ENCODE results near the gene DPP4. TPM values are rescaled to one million over a fixed set of nuclear protein-coding genes. Genes with fewer than 3 reads are reported as not detected.

DPP4 gene
- polyA plus RNA-seq, 1 experiment, result 10.3 TPM

DNA sequence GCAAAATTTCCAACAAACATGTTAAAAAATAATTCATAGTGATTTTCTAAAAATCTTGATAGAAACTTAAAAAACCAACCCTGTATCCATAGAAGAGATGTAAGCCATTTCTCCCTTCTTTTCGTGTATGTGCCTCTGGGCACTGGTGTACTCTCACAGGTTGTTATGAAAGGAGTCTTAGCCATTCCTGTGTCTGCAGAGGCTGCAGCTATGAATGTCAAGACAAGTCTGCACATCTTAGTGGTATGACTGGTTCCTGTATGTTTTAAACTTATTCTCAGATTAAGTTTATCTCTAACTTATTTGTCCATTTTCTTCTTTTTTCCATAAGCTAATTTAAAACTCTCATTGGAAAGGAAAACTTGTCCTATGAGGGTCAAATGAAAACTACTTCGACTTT, 84.0 kb downstream of the DPP4 start:
- no peaks in the 10 kb centered on the region for H3K36me3 ChIP-seq (ENCODE audit: control insufficient read depth, insufficient read depth, low read length)
- ChIA-PET POLR2A (no interaction called here), CTCF (interaction anchor here (1.1 kb wide), 1 partner anchor 41 kb away, joined by 5 read pairs; no protein-coding TSS in a partner anchor)
- no peaks in the 10 kb centered on the region for H3K27me3 ChIP-seq (ENCODE audit: control insufficient read depth, insufficient read depth, low read length)
- DNase-seq (ENCODE audit: low read depth), result no peak
- TF ChIP-seq, protein P1, sequence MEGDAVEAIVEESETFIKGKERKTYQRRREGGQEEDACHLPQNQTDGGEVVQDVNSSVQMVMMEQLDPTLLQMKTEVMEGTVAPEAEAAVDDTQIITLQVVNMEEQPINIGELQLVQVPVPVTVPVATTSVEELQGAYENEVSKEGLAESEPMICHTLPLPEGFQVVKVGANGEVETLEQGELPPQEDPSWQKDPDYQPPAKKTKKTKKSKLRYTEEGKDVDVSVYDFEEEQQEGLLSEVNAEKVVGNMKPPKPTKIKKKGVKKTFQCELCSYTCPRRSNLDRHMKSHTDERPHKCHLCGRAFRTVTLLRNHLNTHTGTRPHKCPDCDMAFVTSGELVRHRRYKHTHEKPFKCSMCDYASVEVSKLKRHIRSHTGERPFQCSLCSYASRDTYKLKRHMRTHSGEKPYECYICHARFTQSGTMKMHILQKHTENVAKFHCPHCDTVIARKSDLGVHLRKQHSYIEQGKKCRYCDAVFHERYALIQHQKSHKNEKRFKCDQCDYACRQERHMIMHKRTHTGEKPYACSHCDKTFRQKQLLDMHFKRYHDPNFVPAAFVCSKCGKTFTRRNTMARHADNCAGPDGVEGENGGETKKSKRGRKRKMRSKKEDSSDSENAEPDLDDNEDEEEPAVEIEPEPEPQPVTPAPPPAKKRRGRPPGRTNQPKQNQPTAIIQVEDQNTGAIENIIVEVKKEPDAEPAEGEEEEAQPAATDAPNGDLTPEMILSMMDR (IDR thresholded peaks at IDR 0.05; ENCODE audit: insufficient read depth, low read depth, low read length), result no peak
- no peak overlapping the region for H3K4me3 ChIP-seq (ENCODE audit: low read depth, low read length)

DNA sequence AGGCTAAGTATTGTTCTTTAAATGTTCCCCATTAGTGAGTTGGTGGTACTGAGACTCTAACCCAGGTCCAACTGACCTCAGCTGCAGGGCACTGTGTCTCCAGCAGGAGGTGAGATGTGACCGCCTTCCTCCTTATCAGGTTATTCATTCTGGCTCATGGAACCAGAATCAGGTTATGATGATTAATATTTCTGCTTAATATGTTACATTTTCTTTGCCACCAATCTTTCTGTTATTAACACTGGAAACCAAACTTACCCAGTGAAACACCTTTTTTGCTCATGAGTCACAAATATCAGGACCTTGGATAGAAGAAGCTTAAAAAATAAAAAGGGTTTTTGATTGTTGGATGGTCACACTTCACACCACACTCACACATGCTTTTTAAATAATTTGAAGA, 85.4 kb downstream of the DPP4 start:
- POLR2A ChIA-PET, result no interaction called here

DNA sequence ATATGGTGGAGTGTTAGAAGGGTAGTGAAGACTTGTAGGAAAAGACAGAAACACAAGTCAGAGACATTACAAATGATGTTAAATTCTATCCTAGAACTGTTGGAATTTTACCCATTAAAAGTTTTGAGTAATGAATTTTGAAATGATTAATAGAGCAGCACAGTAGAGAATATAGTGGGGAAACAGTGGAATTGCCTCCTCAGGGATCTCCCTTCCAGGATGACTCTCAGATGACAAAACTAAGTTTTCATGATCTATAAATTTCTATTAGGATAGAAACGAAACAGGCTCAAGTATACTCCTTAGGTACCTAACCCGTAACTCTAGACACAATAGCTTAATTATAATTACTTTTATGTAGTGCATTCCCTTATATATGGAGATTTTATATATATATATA, 86.7 kb downstream of the DPP4 start:
- CTCF ChIA-PET, result interaction anchor here (1.2 kb wide), 1 partner anchor 137 kb away, joined by 3 read pairs; no protein-coding TSS in a partner anchor

More for the DNA sequence above, 85.4 kb downstream of the DPP4 start:
- no peak overlapping the region for H3K4me3 ChIP-seq (ENCODE audit: low read depth, low read length)
- H3K36me3 ChIP-seq (ENCODE audit: control insufficient read depth, insufficient read depth, low read length), result no peaks in the 10 kb centered on the region
- H3K27me3 ChIP-seq (ENCODE audit: control insufficient read depth, insufficient read depth, low read length), result no peaks in the 10 kb centered on the region
- no peak for DNase-seq (ENCODE audit: low read depth)
- CTCF ChIA-PET, result no interaction called here
- TF ChIP-seq, protein P1 (IDR thresholded peaks at IDR 0.05; ENCODE audit: insufficient read depth, low read depth, low read length), result no peak

DNA sequence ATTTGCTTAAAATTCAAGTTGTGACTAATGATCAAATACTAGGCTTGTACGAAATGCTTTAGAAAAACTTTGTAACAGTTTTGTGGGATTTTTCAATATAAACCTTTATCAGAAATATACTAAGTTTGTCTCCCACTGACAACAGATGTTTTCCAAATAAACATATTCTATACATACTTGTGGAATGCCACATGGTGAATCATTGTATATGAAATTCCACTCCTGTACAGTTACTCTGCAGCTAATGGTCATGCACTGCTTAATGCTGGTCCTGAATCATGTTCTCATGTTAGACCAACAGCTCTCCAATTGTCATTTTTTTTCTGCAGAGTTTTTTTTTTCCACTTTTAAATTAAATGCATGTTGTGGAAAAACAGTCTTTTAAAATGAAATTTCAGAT, 90.1 kb downstream of the DPP4 start:
- CTCF ChIA-PET, result no interaction called here
- no peak for DNase-seq (ENCODE audit: low read depth)
- Histone ChIP-seq H3K36me3 (ENCODE audit: control insufficient read depth, insufficient read depth, low read length) (no peaks in the 10 kb centered on the region), H3K4me3 (ENCODE audit: low read depth, low read length) (no peak overlapping the region), H3K27me3 (ENCODE audit: control insufficient read depth, insufficient read depth, low read length) (no peaks in the 10 kb centered on the region)
- POLR2A ChIA-PET, result interaction anchor here (0.6 kb wide), 2 partner anchors 42 to 211 kb away, joined by 3 to 10 read pairs; no protein-coding TSS in a partner anchor
- TF ChIP-seq, protein P1 (IDR thresholded peaks at IDR 0.05; ENCODE audit: insufficient read depth, low read depth, low read length), result no peak

More for the DNA sequence above, 86.7 kb downstream of the DPP4 start:
- no peak for DNase-seq (ENCODE audit: low read depth)
- POLR2A ChIA-PET, result no interaction called here
- no peaks in the 10 kb centered on the region for H3K36me3 ChIP-seq (ENCODE audit: control insufficient read depth, insufficient read depth, low read length)
- no peaks in the 10 kb centered on the region for H3K27me3 ChIP-seq (ENCODE audit: control insufficient read depth, insufficient read depth, low read length)
- H3K4me3 ChIP-seq (ENCODE audit: low read depth, low read length), result no peak overlapping the region
- TF ChIP-seq, protein P1 (IDR thresholded peaks at IDR 0.05; ENCODE audit: insufficient read depth, low read depth, low read length), result no peak

DNA sequence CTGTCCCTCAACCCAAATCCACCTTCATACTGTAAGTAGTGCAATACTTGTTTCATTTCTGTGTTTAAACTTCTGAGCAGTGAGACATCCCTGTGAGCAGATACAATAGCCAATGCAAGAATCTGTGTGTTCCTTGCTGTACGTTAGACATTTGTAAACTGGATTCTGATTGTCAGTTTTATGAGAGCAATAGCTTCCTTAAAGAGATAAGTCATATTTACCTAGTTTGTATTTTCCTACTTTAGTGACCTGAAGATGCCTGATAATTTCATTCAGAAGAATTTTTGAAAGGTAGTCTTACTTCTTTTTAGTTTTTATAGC, 90.7 kb downstream of the DPP4 start:
- H3K27me3 ChIP-seq (ENCODE audit: control insufficient read depth, insufficient read depth, low read length), result no peaks in the 10 kb centered on the region
- CTCF ChIA-PET, result no interaction called here
- POLR2A ChIA-PET, result interaction anchor here (0.6 kb wide), 1 partner anchor 41 kb away, joined by 3 read pairs; no protein-coding TSS in a partner anchor
- TF ChIP-seq, protein P1 (IDR thresholded peaks at IDR 0.05; ENCODE audit: insufficient read depth, low read depth, low read length), result no peak
- H3K36me3 ChIP-seq (ENCODE audit: control insufficient read depth, insufficient read depth, low read length), result no peaks in the 10 kb centered on the region
- DNase-seq (ENCODE audit: low read depth), result no peak
- H3K4me3 ChIP-seq (ENCODE audit: low read depth, low read length), result no peak overlapping the region
